SK-N-SH (cell line): ENCODE measurements around the gene RPL26. TPM values are rescaled to one million over a fixed set of nuclear protein-coding genes. Genes with fewer than 3 reads are reported as not detected.

Source experiments
- CTCF ChIA-PET: fragments of 300-600, 350-600 bp; formaldehyde crosslinking; extraction: SDS; loops from one replicate; lab custom pipeline; 2021; lab: Yijun Ruan, JAX
- POLR2A ChIA-PET: fragments of 350-600 bp; sonication (Branson Sonifier 250); formaldehyde crosslinking; extraction: SDS; loops from one replicate; lab custom pipeline; 2020; ENCODE audit warnings: antibody characterized with exemption, inconsistent platforms; lab: Yijun Ruan, JAX
- DNase-seq: peaks from one replicate; pipeline ENCODE4 v3.0.0; 2012
- H2AFZ ChIP-seq: fragments of 200-600 bp; sonication (generic); 2 replicates; pipeline ENCODE4 v1.8.1; 2016; ENCODE audit warnings: antibody characterized with exemption, mild to moderate bottlenecking, low read depth
- H3F3A ChIP-seq: fragments of 200-600 bp; sonication (generic); replicated peaks from 2 replicates; pipeline ENCODE3; 2016; ENCODE audit warnings: antibody characterized with exemption, mild to moderate bottlenecking; ENCODE audit not compliant: insufficient read depth
- H3K27ac ChIP-seq, 2 experiments: fragments of 200-500 bp in 1 of 2; fragments of 200-600 bp in 1 of 2; sonication (Bioruptor generic) in 1 of 2; sonication (generic), shearing (Covaris generic) in 1 of 2; 2 replicates each; pipeline versions ENCODE4 v1.5.1 to v1.6.1; 2014 to 2016; ENCODE audit warnings: low read depth in 2 of 2, inconsistent platforms in 1 of 2, low read length in 1 of 2, mild to moderate bottlenecking in 1 of 2, mixed read lengths in 1 of 2
- H3K27me3 ChIP-seq: fragments of 200-600 bp; sonication (generic), shearing (Covaris generic); 2 replicates; pipeline ENCODE4 v1.6.1; 2016; ENCODE audit warnings: mixed run types; ENCODE audit not compliant: insufficient read depth
- H3K36me3 ChIP-seq, 2 experiments: fragments of 200-500 bp in 1 of 2; fragments of 200-600 bp in 1 of 2; sonication (Bioruptor generic) in 1 of 2; sonication (generic) in 1 of 2; replicated peaks in 1 of 2; 2 replicates each; pipeline versions ENCODE3 to v1.5.1; 2014 to 2016; ENCODE audit warnings: low read length in 1 of 2, mild to moderate bottlenecking in 1 of 2; ENCODE audit not compliant: insufficient read depth in 2 of 2, control insufficient read depth in 1 of 2
- H3K4me1 ChIP-seq, 2 experiments: fragments of 200-500 bp in 1 of 2; fragments of 200-600 bp in 1 of 2; sonication (Bioruptor generic) in 1 of 2; sonication (generic), shearing (Covaris generic) in 1 of 2; 2 replicates each; pipeline versions ENCODE4 v1.5.1 to v1.6.1; 2014 to 2016; ENCODE audit warnings: low read depth in 1 of 2, low read length in 1 of 2, mixed run types in 1 of 2; ENCODE audit not compliant: insufficient read depth in 2 of 2, control insufficient read depth in 1 of 2
- H3K4me2 ChIP-seq: fragments of 200-600 bp; sonication (generic), shearing (Covaris generic); 2 replicates; pipeline ENCODE4 v1.6.1; 2017; ENCODE audit warnings: mixed run types
- H3K4me3 ChIP-seq, 2 experiments: fragments of 200-500 bp in 1 of 2; fragments of 200-600 bp in 1 of 2; sonication (Bioruptor generic) in 1 of 2; sonication (generic), shearing (Covaris generic) in 1 of 2; 2 replicates each; pipeline versions ENCODE4 v1.5.1 to v1.8.1; 2014 to 2016; ENCODE audit warnings: low read depth in 2 of 2, inconsistent platforms in 1 of 2, low read length in 1 of 2, mild to moderate bottlenecking in 1 of 2, mixed read lengths in 1 of 2, moderate library complexity in 1 of 2
- H3K79me2 ChIP-seq: fragments of 200-600 bp; sonication (generic); 2 replicates; pipeline ENCODE4 v1.8.1; 2017; ENCODE audit warnings: mild to moderate bottlenecking; ENCODE audit not compliant: insufficient read depth
- H3K9ac ChIP-seq: fragments of 200-600 bp; sonication (generic); 2 replicates; pipeline ENCODE4 v1.6.1; 2017; ENCODE audit warnings: mixed run types
- H3K9me2 ChIP-seq: fragments of 200-600 bp; sonication (generic); 2 replicates; pipeline ENCODE4 v1.6.1; 2017; ENCODE audit warnings: mixed run types
- H3K9me3 ChIP-seq: fragments of 200-600 bp; sonication (generic); 2 replicates; pipeline ENCODE4 v1.6.1; 2017; ENCODE audit warnings: mixed run types, mild to moderate bottlenecking, moderate library complexity
- H4K20me1 ChIP-seq: fragments of 200-600 bp; sonication (generic); 2 replicates; pipeline ENCODE4 v1.6.1; 2017; ENCODE audit warnings: mild to moderate bottlenecking, mixed run types; ENCODE audit not compliant: insufficient read depth
- EP300 ChIP-seq, 2 experiments: IDR thresholded peaks; 2 replicates each; pipeline versions ENCODE4 v1.4.0 to v1.6.1; 2012; ENCODE audit warnings: borderline replicate concordance in 1 of 2, low read depth in 1 of 2, low read length in 1 of 2
- FOSL2 ChIP-seq: IDR thresholded peaks from 2 replicates; pipeline ENCODE4 v1.4.0; 2012; ENCODE audit warnings: low read depth, mild to moderate bottlenecking, moderate library complexity, borderline replicate concordance
- FOXJ3 ChIP-seq: sonication (generic); formaldehyde crosslinking; IDR thresholded peaks from 2 replicates; pipeline ENCODE4 v1.5.1; 2020; ENCODE audit warnings: mild to moderate bottlenecking, missing genetic modification reagents
- IRF3 ChIP-seq: fragments of 150-350 bp; IDR thresholded peaks from 2 replicates; pipeline ENCODE4 v1.6.1; 2016; ENCODE audit warnings: mild to moderate bottlenecking, low read depth, low read length
- MEF2A ChIP-seq: IDR thresholded peaks from 2 replicates; pipeline ENCODE4 v1.4.0; 2012; ENCODE audit warnings: low read depth, borderline replicate concordance
- MXI1 ChIP-seq: IDR thresholded peaks from 2 replicates; pipeline ENCODE4 v1.6.1; 2012; ENCODE audit warnings: mild to moderate bottlenecking, low read depth, low read length, improper control_type of control experiment
- NFIC ChIP-seq: IDR thresholded peaks from 2 replicates; pipeline ENCODE4 v1.4.0; 2012; ENCODE audit warnings: borderline replicate concordance
- NRF1 ChIP-seq: IDR thresholded peaks from 2 replicates; pipeline ENCODE4 v1.6.1; 2012; ENCODE audit warnings: low read depth, mild to moderate bottlenecking, low read length
- POLR2AphosphoS5 ChIP-seq: IDR thresholded peaks from 2 replicates; pipeline ENCODE4 v1.6.1; 2012; ENCODE audit warnings: low read depth, low read length
- RAD21 ChIP-seq: IDR thresholded peaks from 2 replicates; pipeline ENCODE4 v1.6.1; 2012; ENCODE audit warnings: mild to moderate bottlenecking, low read length
- RFX5 ChIP-seq: IDR thresholded peaks from 2 replicates; pipeline ENCODE4 v1.6.1; 2012; ENCODE audit warnings: mild to moderate bottlenecking, improper control_type of control experiment, low read length
- RXRA ChIP-seq: IDR thresholded peaks from 2 replicates; pipeline ENCODE4 v1.4.0; 2012; ENCODE audit warnings: low read depth, mild to moderate bottlenecking, borderline replicate concordance
- TCF12 ChIP-seq: IDR thresholded peaks from 2 replicates; pipeline ENCODE4 v1.4.0; 2012
- TEAD4 ChIP-seq: IDR thresholded peaks from 2 replicates; pipeline ENCODE4 v1.4.0; 2012; ENCODE audit warnings: mild to moderate bottlenecking, borderline replicate concordance; ENCODE audit not compliant: insufficient read depth
- YY1 ChIP-seq: IDR thresholded peaks from 2 replicates; pipeline ENCODE4 v1.4.0; 2012; ENCODE audit warnings: low read depth, mild to moderate bottlenecking
- ZBTB33 ChIP-seq: IDR thresholded peaks from 2 replicates; pipeline ENCODE4 v1.4.0; 2012; ENCODE audit warnings: low read depth, borderline replicate concordance
- WGBS: methylation state at CpG from one replicate; pipeline ENCODE4 v1.1.6; 2017; ENCODE audit warnings: low lambda C conversion rate; 5-methylcytosine and 5-hydroxymethylcytosine counted together
- polyA plus RNA-seq, 3 experiments: library from polyadenylated mRNA; depleted of rRNA; stranded (reverse); fragments of >200 nt; gene quantifications; 2 replicates each; pipeline ENCODE4 v1.2.3, GENCODE V29; 2012

The RPL26 gene
- polyA plus RNA-seq, 1 of the 3 experiments (the other 2 are of a cell fraction) = 4,770 TPM

GRCh38 chr17:8333281-8333680 is 49.7 kb downstream of the RPL26 start:
- 89% methylated on average over 3 of the region's 4 CpGs for WGBS
- Histone ChIP-seq H3K27ac (no peak overlapping the region), H3K9me2 (no peaks in the 10 kb centered on the region), H3K36me3 (no peaks in the 10 kb centered on the region), H3K4me2 (no peak overlapping the region), H3K27me3 (no peaks in the 10 kb centered on the region), H3K9me3 (no peaks in the 10 kb centered on the region), H3K4me1 (peaks cover 0 to 3% of the 10 kb centered on the region in 2 experiments; a peak in 1 of 4 replicates), H2AFZ (no peak overlapping the region), H3F3A (no peaks in the 10 kb centered on the region), H3K9ac (no peak overlapping the region), H4K20me1 (no peaks in the 10 kb centered on the region), H3K79me2 (no peaks in the 10 kb centered on the region), H3K4me3 (no peak overlapping the region)
- DNase-seq = peak; percentile 4
- CTCF ChIA-PET = no interaction called here
- POLR2A ChIA-PET = no interaction called here
- TF ChIP-seq RAD21 (no peak), TEAD4 (no peak), NRF1 (no peak), MEF2A (no peak), FOXJ3 (CRISPR knock-in tag) (no peak)

GRCh38 chr17:8332688-8333087 is 50.3 kb downstream of the RPL26 start:
- no peaks in the 10 kb centered on the region for H3K36me3 ChIP-seq
- ChIA-PET CTCF (interaction anchor here (1.0 kb wide), 1 partner anchor 259 kb away, joined by 3 read pairs; no protein-coding TSS in a partner anchor), POLR2A (no interaction called here)
- no peaks in the 10 kb centered on the region for H3F3A ChIP-seq
- H3K9me3 ChIP-seq = no peaks in the 10 kb centered on the region
- no peak overlapping the region for H2AFZ ChIP-seq
- H3K9me2 ChIP-seq = no peaks in the 10 kb centered on the region
- H3K4me1 ChIP-seq = peaks cover 0 to 3% of the 10 kb centered on the region in 2 experiments; a peak in 1 of 4 replicates
- H3K79me2 ChIP-seq = no peaks in the 10 kb centered on the region
- H3K4me2 ChIP-seq = no peak overlapping the region
- no peaks in the 10 kb centered on the region for H3K27me3 ChIP-seq
- H4K20me1 ChIP-seq = no peaks in the 10 kb centered on the region
- no peak overlapping the region for H3K9ac ChIP-seq
- H3K4me3 ChIP-seq = no peak overlapping the region
- DNase-seq = peak; percentile 64
- TF ChIP-seq RFX5 (no peak), MXI1 (peak; percentile 68), NFIC (no peak)
- WGBS = 36% methylated on average over 3 of the region's 5 CpGs
- H3K27ac ChIP-seq = no peak overlapping the region

- CTCF ChIA-PET = interaction anchor here (0.9 to 1.1 kb wide), 3 partner anchors 11 to 259 kb away, joined by 3 to 4 read pairs (median 3); no protein-coding TSS in a partner anchor
These were observed 50.9 kb downstream of the RPL26 start for GRCh38 chr17:8332128-8332527.

More at GRCh38 chr17:8332128-8332527, 50.9 kb downstream of the RPL26 start:
- Histone ChIP-seq H3K79me2 (no peaks in the 10 kb centered on the region), H3K27me3 (no peaks in the 10 kb centered on the region), H3K4me3 (no peak overlapping the region), H3K9ac (no peak overlapping the region), H3K9me3 (no peaks in the 10 kb centered on the region), H3K27ac (no peak overlapping the region), H4K20me1 (no peaks in the 10 kb centered on the region), H3K4me1 (peaks cover 0 to 4% of the 10 kb centered on the region in 2 experiments; a peak in 1 of 4 replicates), H3K4me2 (no peak overlapping the region), H3K36me3 (no peaks in the 10 kb centered on the region), H3K9me2 (no peaks in the 10 kb centered on the region), H2AFZ (no peak overlapping the region), H3F3A (no peaks in the 10 kb centered on the region)
- no peak for DNase-seq
- POLR2A ChIA-PET = no interaction called here
- TF ChIP-seq POLR2AphosphoS5 (no peak), YY1 (no peak), RXRA (no peak), RFX5 (no peak), EP300 (IDR thresholded peaks at IDR 0.05; ENCODE audit: borderline replicate concordance in 1 of 2, low read depth in 1 of 2, low read length in 1 of 2) (no peak), FOXJ3 (CRISPR knock-in tag) (no peak), FOSL2 (no peak), IRF3 (no peak), ZBTB33 (no peak), MXI1 (no peak), TCF12 (no peak), RAD21 (no peak)
- WGBS = 67% methylated on average over 2 of the region's 2 CpGs
